ENCODE measurements around the gene IARS2.

GRCh38 chr1:220186752-220187151 lies 92.8 kb downstream of the IARS2 start:
- no peak for TF ChIP-seq CTCF (IDR thresholded peaks at IDR 0.05)
- no peak for TF ChIP-seq POLR2A (IDR thresholded peaks at IDR 0.05)
- TF ChIP-seq POLR2AphosphoS5 (IDR thresholded peaks at IDR 0.05; ENCODE audit: insufficient read depth in 1 of 2, low read depth in 1 of 2), result no peak

Measured in vagina (tissue), 2 donors.